IPS-15b (cell line): ENCODE results near the gene CMTR1.
"Not testable (repeated sequence)": the region's sequence is repeated elsewhere in the genome, so short reads cannot be mapped to it uniquely, and the experiment has no call there.

Experiments
- H3K27me3 ChIP-seq: one replicate; pipeline ENCODE4 v1.6.1; 2013; ENCODE audit warnings: low read length; ENCODE audit not compliant: control insufficient read depth, insufficient read depth
- H3K36me3 ChIP-seq: one replicate; pipeline ENCODE4 v1.6.1; 2013; ENCODE audit warnings: low read length; ENCODE audit not compliant: control insufficient read depth, insufficient read depth
- H3K4me1 ChIP-seq: one replicate; pipeline ENCODE4 v1.6.1; 2013; ENCODE audit warnings: mild to moderate bottlenecking, low read length; ENCODE audit not compliant: control insufficient read depth, insufficient read depth
- H3K4me3 ChIP-seq: one replicate; pipeline ENCODE4 v1.5.1; 2013; ENCODE audit warnings: low read depth, low read length
- H3K9ac ChIP-seq: one replicate; pipeline ENCODE4 v1.6.1; 2013; ENCODE audit warnings: low read depth, mild to moderate bottlenecking, low read length
- H3K9me3 ChIP-seq: one replicate; pipeline ENCODE4 v1.6.1; 2013; ENCODE audit warnings: mild to moderate bottlenecking, low read length; ENCODE audit not compliant: control insufficient read depth, insufficient read depth

The CMTR1 gene

DNA sequence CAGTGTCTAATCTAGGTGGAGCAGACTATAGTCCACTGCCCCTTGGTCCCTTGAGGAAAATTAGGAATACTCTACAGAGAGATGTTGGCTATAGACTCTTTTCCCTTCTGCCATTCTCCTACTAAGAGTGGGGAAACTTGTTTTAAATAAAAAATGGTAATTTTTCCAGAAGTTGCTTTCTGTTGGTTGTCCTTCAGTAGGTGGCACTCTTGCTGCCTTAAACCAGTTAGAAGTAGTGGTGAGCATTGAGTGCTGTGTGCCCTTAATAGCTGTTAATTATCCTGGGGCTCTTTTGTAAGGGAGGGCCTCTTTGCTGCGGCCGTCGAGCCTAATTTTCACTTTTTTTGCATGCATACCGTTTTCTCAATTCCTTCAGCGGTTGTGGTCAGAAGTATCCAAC lies 2.8 kb downstream of the CMTR1 start:
- Histone ChIP-seq H3K4me1 (no peaks in the 10 kb centered on the region), H3K36me3 (peaks cover 4% of the 10 kb centered on the region), H3K27me3 (no peaks in the 10 kb centered on the region), H3K9me3 (no peaks in the 10 kb centered on the region), H3K9ac (no peak overlapping the region), H3K4me3 (no peak overlapping the region)

- Histone ChIP-seq H3K27me3 (no peaks in the 10 kb centered on the region), H3K9me3 (no peaks in the 10 kb centered on the region), H3K9ac (no peak overlapping the region), H3K4me1 (no peaks in the 10 kb centered on the region), H3K36me3 (peaks cover 4% of the 10 kb centered on the region), H3K4me3 (no peak overlapping the region)
Observed at GRCh38 chr6:37438930-37439329, 5.9 kb downstream of the CMTR1 start.

GRCh38 chr6:37441651-37442050 lies 8.6 kb downstream of the CMTR1 start:
- no peaks in the 10 kb centered on the region for H3K9me3 ChIP-seq
- H3K9ac ChIP-seq: no peak overlapping the region
- H3K4me1 ChIP-seq: no peaks in the 10 kb centered on the region
- H3K36me3 ChIP-seq: peaks cover 14% of the 10 kb centered on the region
- H3K27me3 ChIP-seq: no peaks in the 10 kb centered on the region
- H3K4me3 ChIP-seq: no peak overlapping the region

GRCh38 chr6:37442416-37443215 lies 9.6 kb downstream of the CMTR1 start:
- no peak overlapping the region for H3K4me3 ChIP-seq

DNA sequence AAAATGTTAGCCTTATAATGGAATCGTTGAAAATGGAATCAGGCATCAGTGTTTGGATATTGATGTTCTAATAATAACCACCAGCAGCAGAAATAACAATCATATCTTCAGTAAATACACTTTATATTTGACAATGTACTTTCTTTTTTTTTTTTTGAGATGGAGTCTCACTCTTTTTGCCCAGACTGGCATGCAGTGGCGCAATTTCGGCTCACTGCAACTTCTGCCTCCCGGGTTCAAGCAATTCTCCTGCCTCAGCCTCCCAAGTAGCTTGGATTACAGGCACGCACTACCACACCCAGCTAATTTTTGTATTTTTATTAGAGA lies 10.2 kb downstream of the CMTR1 start:
- H3K4me3 ChIP-seq: not testable (repeated sequence)

More at GRCh38 chr6:37442416-37443215, 9.6 kb downstream of the CMTR1 start:
- Histone ChIP-seq H3K9ac (no peak overlapping the region), H3K4me1 (no peaks in the 10 kb centered on the region), H3K9me3 (no peaks in the 10 kb centered on the region), H3K27me3 (no peaks in the 10 kb centered on the region), H3K36me3 (peaks cover 17% of the 10 kb centered on the region)

GRCh38 chr6:37449984-37450383 lies 17.0 kb downstream of the CMTR1 start:
- Histone ChIP-seq H3K9ac (no peak overlapping the region), H3K4me1 (no peaks in the 10 kb centered on the region), H3K9me3 (no peaks in the 10 kb centered on the region), H3K36me3 (peaks cover 29% of the 10 kb centered on the region), H3K4me3 (no peak overlapping the region), H3K27me3 (no peaks in the 10 kb centered on the region)

More for the DNA sequence above, 10.2 kb downstream of the CMTR1 start:
- H3K9me3 ChIP-seq, H3K4me1 ChIP-seq, H3K9ac ChIP-seq, H3K27me3 ChIP-seq: not testable (repeated sequence)
- H3K36me3 ChIP-seq: peaks cover 17% of the 10 kb centered on the region

DNA sequence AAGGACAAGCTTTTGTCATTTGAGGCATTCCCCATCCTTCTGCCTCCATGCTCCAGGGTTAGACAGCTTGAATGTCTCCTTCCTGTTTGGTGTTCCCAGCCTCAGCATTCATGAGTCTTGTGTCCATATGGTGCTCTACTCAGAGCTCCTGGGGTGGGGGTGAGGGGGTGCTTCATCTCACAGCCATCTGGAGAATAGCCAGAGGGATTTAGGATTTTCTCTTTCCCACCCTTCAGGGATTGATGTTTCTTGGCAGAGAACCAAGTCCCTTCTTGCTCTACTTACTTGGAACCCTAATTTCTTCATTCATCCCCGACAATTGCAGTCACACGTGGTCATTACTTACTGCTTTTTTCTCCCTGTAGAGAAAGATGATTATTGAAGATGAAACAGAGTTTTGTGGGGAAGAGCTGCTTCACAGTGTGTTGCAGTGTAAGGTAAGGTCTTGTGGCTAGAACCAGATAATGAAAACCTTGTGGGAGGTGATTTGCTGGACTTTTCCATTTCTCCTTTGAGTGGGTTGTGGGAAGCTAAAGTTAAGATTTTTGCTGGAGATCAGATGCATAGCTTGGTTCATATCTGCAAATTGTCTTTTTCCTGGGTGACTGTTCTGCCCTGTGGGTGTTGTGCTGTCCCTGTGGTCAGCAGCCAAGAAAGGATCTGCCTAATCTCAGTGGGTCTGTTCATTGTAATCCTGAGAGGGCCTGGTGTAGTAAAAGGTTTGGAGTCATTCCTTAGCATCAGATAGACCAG lies 18.6 kb downstream of the CMTR1 start:
- Histone ChIP-seq H3K9ac (no peak overlapping the region), H3K9me3 (no peaks in the 10 kb centered on the region), H3K4me1 (no peaks in the 10 kb centered on the region), H3K4me3 (no peak overlapping the region), H3K36me3 (peaks cover 23% of the 10 kb centered on the region), H3K27me3 (no peaks in the 10 kb centered on the region)

- H3K9me3 ChIP-seq: no peaks in the 10 kb centered on the region
- H3K36me3 ChIP-seq: peaks cover 16% of the 10 kb centered on the region
- no peak overlapping the region for H3K9ac ChIP-seq
Observed at GRCh38 chr6:37452522-37452921, 19.5 kb downstream of the CMTR1 start.

DNA sequence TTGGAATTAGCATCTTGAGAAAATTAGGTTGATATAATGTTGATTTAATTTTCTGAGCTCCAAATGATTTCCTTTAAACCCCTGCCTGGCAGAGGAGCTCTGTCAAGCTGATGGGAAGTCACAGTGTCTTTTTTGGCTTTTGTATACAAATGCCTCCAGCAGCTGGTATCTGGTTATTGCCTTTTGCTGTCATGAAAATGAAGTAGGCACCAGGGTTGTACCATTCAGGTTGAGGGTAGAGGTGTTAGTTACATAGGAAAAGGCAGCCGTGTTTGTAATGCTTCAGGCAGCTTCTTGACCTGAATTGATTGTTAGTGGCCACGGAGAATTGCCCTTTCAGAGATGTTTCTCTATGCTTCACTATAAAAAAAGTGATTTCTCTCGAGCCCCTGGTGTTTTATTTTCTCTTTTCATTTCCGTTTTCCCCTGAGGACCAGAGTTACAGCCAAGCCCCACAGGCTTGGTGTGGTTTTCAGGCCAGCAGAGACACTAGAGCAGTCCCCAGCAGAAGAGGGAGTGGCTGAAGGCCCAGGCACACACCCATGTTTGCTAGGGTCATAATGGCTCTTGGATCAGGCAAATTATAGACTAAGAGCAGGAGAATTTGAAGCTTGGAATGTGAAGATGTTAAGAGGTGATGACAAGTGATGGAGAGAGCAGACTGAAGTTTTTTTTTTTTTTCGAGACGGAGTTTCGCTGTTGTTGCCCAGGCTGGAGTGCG lies 21.6 kb downstream of the CMTR1 start:
- H3K36me3 ChIP-seq: peaks cover 17% of the 10 kb centered on the region
- no peaks in the 10 kb centered on the region for H3K27me3 ChIP-seq

More at GRCh38 chr6:37452522-37452921, 19.5 kb downstream of the CMTR1 start:
- H3K27me3 ChIP-seq: no peaks in the 10 kb centered on the region
- H3K4me3 ChIP-seq: no peak overlapping the region
- H3K4me1 ChIP-seq: no peaks in the 10 kb centered on the region

DNA sequence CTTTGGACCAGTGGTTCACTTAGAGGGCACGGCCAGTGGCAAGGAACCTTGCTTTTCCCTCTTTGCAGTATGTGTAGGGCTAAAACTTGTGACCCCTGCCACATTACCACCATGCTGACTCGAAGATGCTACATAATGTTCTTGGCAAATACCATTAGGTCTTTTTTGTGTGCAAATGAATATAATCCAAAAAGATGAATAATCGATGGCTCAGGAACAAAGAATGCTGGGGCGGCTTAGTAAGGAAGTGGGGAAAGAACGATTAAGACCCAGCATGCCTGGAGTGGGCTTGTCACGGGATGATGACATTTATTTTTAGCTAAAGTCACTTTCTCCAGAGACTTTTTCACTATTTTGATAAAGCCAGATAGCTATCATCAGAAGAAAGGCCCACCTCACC lies 23.1 kb downstream of the CMTR1 start:
- H3K4me1 ChIP-seq: no peaks in the 10 kb centered on the region
- H3K4me3 ChIP-seq: no peak overlapping the region
- no peaks in the 10 kb centered on the region for H3K9me3 ChIP-seq
- no peaks in the 10 kb centered on the region for H3K27me3 ChIP-seq
- peaks cover 16% of the 10 kb centered on the region for H3K36me3 ChIP-seq
- H3K9ac ChIP-seq: no peak overlapping the region

More for the DNA sequence above, 21.6 kb downstream of the CMTR1 start:
- Histone ChIP-seq H3K9ac (no peak overlapping the region), H3K9me3 (no peaks in the 10 kb centered on the region), H3K4me3 (no peak overlapping the region), H3K4me1 (no peaks in the 10 kb centered on the region)

GRCh38 chr6:37456816-37457560 lies 24.0 kb downstream of the CMTR1 start:
- Histone ChIP-seq H3K9ac (no peak overlapping the region), H3K36me3 (peaks cover 10% of the 10 kb centered on the region), H3K4me3 (no peak overlapping the region), H3K27me3 (no peaks in the 10 kb centered on the region), H3K4me1 (no peaks in the 10 kb centered on the region), H3K9me3 (no peaks in the 10 kb centered on the region)
